HG03378 (cell line): ENCODE measurements around the gene DENND1A.

Experiments used
- ATAC-seq: cut with Tn5 transposase; IDR thresholded peaks from one replicate; pipeline ENCODE4 v1.9.1; 2021; ENCODE audit warnings: mild to moderate bottlenecking, moderate library complexity; ENCODE audit not compliant: unreplicated experiment

The DENND1A gene

DNA sequence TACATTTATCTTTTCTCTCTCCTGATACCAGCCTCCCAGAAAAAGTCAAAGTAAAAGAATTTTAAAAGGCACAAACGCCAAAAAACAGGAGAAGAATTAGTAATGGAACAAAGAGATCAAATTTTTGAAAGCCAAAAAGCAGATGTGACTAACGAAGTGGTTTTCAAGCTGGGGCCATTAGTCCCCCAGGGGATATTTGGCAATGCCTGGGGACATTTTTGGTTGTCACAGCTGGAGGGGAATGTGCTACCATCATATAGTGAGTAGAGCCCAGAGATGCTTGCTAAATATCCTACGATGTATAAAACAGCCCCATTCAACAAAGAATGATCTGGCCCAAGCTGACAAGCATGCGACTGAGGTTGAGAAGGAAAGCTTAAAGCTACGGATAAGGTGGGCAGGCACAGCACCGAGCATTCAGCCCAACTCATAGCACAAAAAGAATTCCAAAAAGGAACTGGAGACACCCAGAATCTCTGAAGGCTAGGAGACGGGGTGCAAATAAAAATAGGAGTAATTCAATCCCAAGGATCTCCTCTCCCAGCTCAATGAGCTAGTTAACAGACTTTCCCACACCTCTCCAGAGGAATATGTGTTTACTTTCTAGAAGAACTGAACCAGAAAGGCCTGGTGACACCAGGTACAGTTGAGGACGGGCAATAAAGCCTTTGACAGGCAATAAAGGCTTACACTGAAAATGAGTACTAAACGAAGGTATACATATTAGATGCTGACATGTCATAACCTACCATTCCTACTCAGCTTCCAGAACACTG is 269.0 kb downstream of the DENND1A start:
- no peak for ATAC-seq

GRCh38 chr9:123659358-123659757 is 270.6 kb downstream of the DENND1A start:
- no peak for ATAC-seq

- ATAC-seq: no peak
Measured at GRCh38 chr9:123658792-123659191, 271.1 kb downstream of the DENND1A start.

GRCh38 chr9:123657941-123658340 is 272.0 kb downstream of the DENND1A start:
- no peak for ATAC-seq

DNA sequence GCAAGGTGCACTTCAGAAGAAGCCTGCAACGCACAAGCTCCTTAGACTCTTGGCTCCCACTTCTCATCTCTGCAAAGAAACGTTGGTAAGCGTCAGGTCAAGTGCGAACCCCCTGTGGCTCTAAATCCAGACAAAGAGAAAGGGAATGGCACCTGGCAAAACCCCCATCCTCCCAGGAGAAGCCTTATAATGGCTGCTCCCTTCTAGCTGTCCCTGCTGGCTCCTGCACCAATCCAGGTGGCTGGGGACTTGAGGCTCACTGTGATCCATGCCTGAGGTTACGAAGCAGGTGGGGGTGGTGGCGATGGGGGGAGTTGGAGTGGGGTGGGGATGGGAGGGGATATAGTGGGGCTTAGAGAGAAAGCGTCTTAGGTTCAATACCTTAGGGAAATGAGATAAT is 272.8 kb downstream of the DENND1A start:
- no peak for ATAC-seq

GRCh38 chr9:123656565-123656964 is 273.4 kb downstream of the DENND1A start:
- no peak for ATAC-seq

GRCh38 chr9:123655681-123656423 is 274.1 kb downstream of the DENND1A start:
- ATAC-seq: no peak

GRCh38 chr9:123654994-123655637 is 274.8 kb downstream of the DENND1A start:
- no peak for ATAC-seq

- no peak for ATAC-seq
Measured at GRCh38 chr9:123654218-123654993, 275.5 kb downstream of the DENND1A start.

DNA sequence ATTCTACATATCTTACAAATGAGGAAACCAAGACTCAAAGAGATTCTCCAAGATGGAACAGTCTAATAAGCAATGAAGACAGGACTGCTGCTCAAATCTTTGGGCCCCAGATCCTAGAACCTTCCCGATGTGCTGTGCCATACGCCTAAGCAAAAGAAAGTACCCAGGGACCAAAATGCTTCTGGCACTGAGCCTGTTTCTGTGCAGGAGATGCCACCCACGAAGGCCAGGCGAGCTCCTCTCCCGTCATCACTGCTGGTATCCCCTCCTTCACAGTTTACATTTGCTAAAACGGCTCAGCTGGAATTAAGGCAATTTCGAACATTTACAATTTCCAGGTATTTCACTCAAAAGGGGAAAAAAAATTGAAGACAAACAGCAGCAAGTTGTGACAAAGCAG is 277.5 kb downstream of the DENND1A start:
- no peak for ATAC-seq

GRCh38 chr9:123651871-123652270 is 278.1 kb downstream of the DENND1A start:
- ATAC-seq: no peak

DNA sequence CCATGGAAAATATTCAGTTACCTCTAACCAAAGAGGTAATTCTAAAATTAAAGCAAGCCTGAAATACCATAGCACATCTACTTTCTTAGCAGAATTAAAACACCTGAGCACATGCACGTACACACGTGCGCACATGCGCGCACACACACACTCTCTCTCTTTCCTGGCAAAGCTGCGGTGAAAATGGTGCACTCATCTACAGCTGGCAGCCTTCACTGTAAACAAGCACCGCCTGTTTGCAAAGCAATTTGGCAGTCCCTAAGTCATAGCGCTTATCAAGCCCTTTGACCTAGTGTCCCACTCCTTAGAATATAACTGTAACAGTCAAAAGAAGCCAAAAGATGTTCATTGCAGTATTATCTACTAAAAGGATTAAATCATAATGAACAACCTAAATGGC is 278.7 kb downstream of the DENND1A start:
- ATAC-seq: no peak

DNA sequence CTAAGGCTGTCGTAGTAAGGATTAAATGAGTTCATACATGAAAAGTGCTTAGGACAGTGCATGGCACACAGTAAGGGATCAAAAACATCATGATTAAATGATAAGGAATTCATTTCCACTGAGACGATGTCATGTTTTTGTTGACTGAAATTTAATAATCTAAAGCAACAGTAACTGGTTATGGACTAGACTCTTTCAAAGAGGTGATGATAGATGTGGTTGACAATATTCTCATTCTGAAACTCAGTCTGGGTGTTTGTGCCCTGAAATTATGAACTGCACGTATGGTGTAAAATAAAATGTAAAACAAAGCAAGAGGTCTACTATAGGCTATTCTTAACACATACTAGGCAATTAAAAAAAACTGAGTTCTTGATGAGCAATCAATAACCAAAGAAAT is 280.0 kb downstream of the DENND1A start:
- no peak for ATAC-seq

DNA sequence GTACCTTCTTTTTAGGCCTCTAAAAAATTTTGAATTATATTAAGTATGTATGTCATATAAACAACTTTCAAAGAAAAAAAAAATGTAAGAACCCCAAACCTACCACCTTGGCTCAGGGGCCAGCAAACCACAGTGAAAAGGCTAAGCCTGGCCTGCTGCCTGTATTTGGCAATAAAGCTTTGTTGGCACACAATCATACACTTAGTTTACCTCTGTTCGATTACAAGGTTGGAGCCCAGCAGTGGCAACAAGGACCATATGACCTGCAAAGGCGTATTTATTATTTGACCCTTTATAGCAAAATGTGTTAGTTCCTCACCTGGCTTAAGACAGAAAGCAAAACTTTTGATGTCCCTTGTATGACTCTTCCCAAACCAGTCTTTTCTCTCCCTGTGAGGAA is 282.8 kb downstream of the DENND1A start:
- ATAC-seq: no peak

DNA sequence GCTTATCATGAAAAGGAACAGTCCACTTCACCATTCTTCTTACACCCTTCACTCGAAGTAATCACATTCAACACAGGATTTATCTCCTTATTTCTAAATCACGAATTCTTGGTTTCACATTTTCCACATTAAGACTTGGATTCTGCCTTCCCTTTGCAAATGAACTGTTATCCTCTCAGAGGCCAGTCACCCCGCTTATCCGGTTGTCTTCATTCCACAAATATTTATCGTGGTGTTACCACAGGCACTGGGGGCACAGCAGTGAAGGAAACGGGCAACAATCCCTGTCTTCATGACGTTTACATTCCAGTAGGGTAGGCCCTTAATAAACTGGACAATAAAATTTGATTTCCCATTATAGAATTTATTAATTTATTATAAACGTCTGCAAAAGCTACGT is 284.2 kb downstream of the DENND1A start:
- ATAC-seq: no peak

- no peak for ATAC-seq
Measured at GRCh38 chr9:123645126-123645525, 284.8 kb downstream of the DENND1A start.

- no peak for ATAC-seq
Measured at GRCh38 chr9:123643518-123643917, 286.4 kb downstream of the DENND1A start.

DNA sequence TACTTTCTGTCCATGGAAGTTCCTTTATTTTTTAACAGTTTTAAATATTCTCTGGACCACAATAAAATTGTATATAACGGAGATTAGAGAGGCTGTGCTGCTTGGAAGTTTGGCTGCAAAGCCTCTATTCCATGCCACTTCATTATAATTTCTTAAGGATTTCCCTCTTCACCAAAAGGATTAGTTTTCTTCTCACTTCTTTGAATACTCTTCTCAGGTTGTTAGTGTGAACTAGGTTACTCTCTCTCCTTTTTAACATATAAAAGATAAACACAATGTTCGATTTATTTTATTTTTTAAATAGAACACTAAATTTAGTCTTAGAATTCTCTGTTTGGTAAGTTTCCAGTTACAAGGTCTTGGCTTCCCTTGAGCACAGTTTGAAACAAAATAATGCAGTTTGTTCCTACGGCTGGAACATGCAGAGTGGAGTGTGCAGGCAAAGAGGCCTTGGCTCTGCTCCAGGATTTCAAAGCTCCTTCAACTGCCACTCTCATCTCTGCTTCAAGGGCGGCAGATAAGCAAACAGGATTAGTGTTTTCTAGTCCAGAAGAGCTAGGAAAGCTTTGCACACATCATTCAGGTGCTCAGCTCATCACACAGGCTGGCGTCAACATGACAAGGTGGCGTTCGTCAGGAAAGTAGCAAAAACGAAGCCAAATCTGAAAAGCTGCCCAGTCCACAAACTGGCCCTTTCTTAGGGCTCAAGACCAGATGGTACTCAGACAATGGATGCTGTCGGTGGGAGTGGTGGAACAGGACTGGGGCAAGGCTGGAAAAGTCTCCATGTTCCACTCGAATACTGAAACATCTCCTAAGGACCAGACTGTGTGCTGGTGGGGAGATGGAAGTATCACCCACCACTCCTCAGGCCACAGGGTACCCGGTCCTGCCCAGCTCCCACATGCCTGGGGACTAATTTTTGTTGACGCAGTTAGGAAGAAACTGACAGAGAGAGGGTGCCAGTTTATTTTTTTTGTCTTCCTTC is 287.3 kb downstream of the DENND1A start:
- no peak for ATAC-seq

- no peak for ATAC-seq
Measured at GRCh38 chr9:123640792-123641222, 289.1 kb downstream of the DENND1A start.

- ATAC-seq: no peak
Measured at GRCh38 chr9:123639743-123640142, 290.2 kb downstream of the DENND1A start.
